Activated CD8-positive, alpha-beta memory T cell treated with anti-CD3 and anti-CD28 coated beads, Interleukin-2, amount 50 U/mL, for 1 hour (primary cell): ENCODE measurements around the gene OR51S1.
"Not testable (repeated sequence)": the region's sequence is repeated elsewhere in the genome, so short reads cannot be mapped to it uniquely, and the experiment has no call there.

Experiments used
- DNase-seq: peaks from one replicate; pipeline ENCODE4 v3.0.0-alpha.2; 2020; ENCODE audit errors: extremely low read depth

The OR51S1 gene

GRCh38 chr11:4848908-4849532 is at the start of gene OR51S1:
Gene OR51S1, minus strand, starts transcription at chr11:4849208. Its CDS starts 0 bp downstream, at chr11:4849208.
- DNase-seq, result no peak

- DNase-seq, result no peak
Observed at GRCh38 chr11:4891996-4892640, 43.1 kb upstream of the OR51S1 start.

- DNase-seq, result no peak
Observed at GRCh38 chr11:4890279-4890678, 41.3 kb upstream of the OR51S1 start.

GRCh38 chr11:4887591-4887990 is 38.6 kb upstream of the OR51S1 start:
- DNase-seq, result no peak

GRCh38 chr11:4886186-4886585 is 37.2 kb upstream of the OR51S1 start:
- no peak for DNase-seq

GRCh38 chr11:4884361-4884760 is 35.4 kb upstream of the OR51S1 start:
- DNase-seq, result no peak

- no peak for DNase-seq
Observed at GRCh38 chr11:4882543-4882942, 33.5 kb upstream of the OR51S1 start.

GRCh38 chr11:4881860-4882500 is 33.0 kb upstream of the OR51S1 start, which contains the start of gene OR51T1:
Gene OR51T1, plus strand, starts transcription at chr11:4881900. Its CDS starts 0 bp downstream, at chr11:4881900.
- no peak for DNase-seq

GRCh38 chr11:4881188-4881587 is 32.2 kb upstream of the OR51S1 start:
- no peak for DNase-seq

GRCh38 chr11:4865855-4866254 is 16.8 kb upstream of the OR51S1 start:
- DNase-seq, result no peak

GRCh38 chr11:4863876-4864275 is 14.9 kb upstream of the OR51S1 start:
- DNase-seq, result no peak

- no peak for DNase-seq
Observed at GRCh38 chr11:4862447-4863236, 13.6 kb upstream of the OR51S1 start.

- DNase-seq, result not testable (repeated sequence)
Observed at GRCh38 chr11:4854286-4854685, 5.3 kb upstream of the OR51S1 start.

GRCh38 chr11:4851033-4851432 is 2.0 kb upstream of the OR51S1 start:
- DNase-seq, result no peak

- DNase-seq, result no peak
Observed at GRCh38 chr11:4839851-4840549, 9.0 kb downstream of the OR51S1 start.

GRCh38 chr11:4830909-4831308 is 18.1 kb downstream of the OR51S1 start:
- no peak for DNase-seq

- DNase-seq, result no peak
Observed at GRCh38 chr11:4830346-4830745, 18.7 kb downstream of the OR51S1 start.

GRCh38 chr11:4826425-4826824 is 22.6 kb downstream of the OR51S1 start:
- no peak for DNase-seq

GRCh38 chr11:4825132-4825531 is 23.9 kb downstream of the OR51S1 start:
- no peak for DNase-seq

- no peak for DNase-seq
Observed at GRCh38 chr11:4821021-4821420, 28.0 kb downstream of the OR51S1 start, which contains the start of gene OR51F2. Gene OR51F2, plus strand, starts transcription at chr11:4821321. Its CDS starts 101 bp downstream, at chr11:4821422.

GRCh38 chr11:4809246-4809645 is 39.8 kb downstream of the OR51S1 start:
- no peak for DNase-seq

- no peak for DNase-seq
Observed at GRCh38 chr11:4808476-4808875, 40.5 kb downstream of the OR51S1 start.
